HG02852 (cell line): Measurements from ENCODE around the gene B3GALNT2.
"Not testable (repeated sequence)": the region's sequence is repeated elsewhere in the genome, so short reads cannot be mapped to it uniquely, and the experiment has no call there.

Experiments
- ATAC-seq: cut with Tn5 transposase; IDR thresholded peaks from one replicate; pipeline ENCODE4 v1.9.1; 2021; ENCODE audit warnings: mild to moderate bottlenecking, moderate library complexity; ENCODE audit not compliant: unreplicated experiment

Gene B3GALNT2

GRCh38 chr1:235504494-235505222 lies 406 bp upstream of the B3GALNT2 start:
- peak; percentile 76 for ATAC-seq

DNA sequence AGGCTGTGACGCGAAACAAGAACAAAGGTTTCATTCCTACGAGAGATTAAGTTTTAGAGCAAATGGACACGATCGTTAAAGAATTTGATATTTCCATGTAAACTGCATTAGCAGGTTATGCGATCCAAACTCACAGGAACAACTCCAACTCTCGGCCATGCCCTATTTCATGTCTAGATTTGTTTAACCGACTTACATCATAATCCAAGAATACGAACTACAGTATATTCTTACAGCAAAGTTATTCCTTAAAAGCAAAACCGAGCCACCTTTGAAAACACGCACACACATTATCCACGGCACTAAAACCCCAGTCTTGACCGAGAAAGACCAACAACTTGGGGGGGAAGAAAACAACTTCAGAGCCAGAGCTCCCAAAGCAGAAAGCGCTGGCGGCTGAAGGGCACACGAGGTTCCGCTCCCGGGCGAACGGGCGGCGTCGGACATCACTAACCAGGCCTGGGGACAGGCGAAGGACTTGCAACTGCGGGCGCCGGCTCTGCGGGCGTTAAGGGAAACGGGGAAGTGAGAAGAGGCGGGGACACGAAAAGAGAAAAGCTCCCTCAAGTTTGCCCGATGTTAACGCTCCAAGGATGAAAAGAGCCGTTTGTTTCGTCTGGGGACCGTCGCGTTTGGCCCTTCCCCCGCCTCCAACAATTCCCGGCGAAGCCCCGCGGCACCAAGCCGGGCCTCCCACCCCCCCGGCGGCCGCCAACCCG lies 690 bp downstream of the B3GALNT2 start:
- peak; percentile 13 for ATAC-seq

DNA sequence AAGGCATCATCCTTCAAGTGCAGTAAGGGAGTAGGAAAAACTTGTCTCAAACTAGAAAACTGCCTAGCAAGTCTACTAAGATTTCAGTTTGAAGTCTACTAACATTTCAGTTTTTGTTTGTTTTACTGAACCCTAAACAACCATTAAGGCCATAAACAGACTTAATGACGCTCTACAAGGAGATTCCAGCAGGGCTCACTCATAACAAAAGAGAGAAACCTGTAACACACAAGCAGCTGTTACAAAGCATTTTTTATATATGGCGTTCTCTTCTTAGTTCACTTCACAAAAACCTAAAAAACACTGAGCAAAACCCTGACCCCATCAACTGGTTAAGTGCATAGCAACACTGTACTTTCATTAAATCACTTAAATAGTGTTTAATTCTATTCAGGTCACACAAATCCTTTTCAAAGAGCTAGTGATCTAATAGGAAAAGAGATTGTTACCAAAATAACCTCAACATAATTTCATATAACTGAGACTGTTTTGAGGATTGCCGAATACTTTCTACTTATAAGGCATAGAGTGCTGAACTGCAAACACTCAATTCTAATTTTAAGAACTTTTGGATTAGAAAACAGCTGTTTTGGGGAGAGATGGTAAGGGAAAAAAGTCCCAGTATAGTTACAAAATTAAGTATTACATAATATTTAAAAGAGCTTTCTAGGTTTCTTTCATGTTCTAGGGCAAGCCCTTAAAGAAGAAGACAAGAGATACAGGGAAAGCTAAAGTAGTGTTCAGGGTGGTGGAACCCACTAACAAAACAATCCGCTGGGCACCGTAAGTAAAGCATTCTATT lies 1.4 kb downstream of the B3GALNT2 start:
- no peak for ATAC-seq

- ATAC-seq, result no peak
Observed at GRCh38 chr1:235500971-235501540, 3.2 kb downstream of the B3GALNT2 start.

DNA sequence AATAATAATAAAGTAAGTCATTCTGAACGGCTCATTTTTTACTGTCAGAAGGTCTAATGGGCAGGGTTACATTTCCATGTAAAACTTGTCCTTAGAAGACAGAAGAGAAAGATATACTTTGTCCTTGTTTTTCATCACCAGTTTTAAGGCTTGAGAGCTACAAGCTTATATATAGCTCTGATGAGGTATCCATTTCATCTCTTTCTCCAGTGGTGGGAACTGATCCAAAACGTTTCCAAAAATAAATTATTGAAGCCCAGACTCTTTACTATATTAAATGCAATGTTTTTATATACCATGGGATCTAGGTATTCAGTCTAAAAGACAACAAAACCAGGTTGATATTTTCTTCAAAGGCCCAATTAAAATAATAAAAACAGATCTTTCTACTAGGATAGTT lies 8.7 kb downstream of the B3GALNT2 start:
- ATAC-seq, result no peak

DNA sequence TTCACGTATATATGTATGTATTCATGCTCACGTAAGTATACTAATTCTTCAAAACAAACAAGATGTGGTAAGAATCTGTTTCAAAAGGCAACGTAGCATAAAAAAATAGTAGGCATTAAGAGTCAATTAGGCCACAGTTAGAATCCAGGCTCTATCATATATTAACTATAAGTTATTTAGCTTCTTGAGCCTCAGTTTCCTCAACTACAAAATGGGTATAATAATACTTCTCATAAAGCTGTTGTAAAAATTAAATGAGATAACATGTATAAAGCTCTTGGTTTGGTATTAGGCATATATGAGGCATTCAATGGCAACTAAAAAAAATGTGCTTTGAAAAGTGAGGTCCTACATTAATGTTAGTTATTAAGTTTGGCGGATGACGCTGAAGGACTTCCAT lies 9.2 kb downstream of the B3GALNT2 start:
- ATAC-seq, result no peak

- ATAC-seq, result no peak
Observed at GRCh38 chr1:235494531-235494930, 9.7 kb downstream of the B3GALNT2 start.

GRCh38 chr1:235491644-235492043 lies 12.6 kb downstream of the B3GALNT2 start:
- ATAC-seq, result no peak

GRCh38 chr1:235486321-235486720 lies 17.9 kb downstream of the B3GALNT2 start:
- no peak for ATAC-seq

DNA sequence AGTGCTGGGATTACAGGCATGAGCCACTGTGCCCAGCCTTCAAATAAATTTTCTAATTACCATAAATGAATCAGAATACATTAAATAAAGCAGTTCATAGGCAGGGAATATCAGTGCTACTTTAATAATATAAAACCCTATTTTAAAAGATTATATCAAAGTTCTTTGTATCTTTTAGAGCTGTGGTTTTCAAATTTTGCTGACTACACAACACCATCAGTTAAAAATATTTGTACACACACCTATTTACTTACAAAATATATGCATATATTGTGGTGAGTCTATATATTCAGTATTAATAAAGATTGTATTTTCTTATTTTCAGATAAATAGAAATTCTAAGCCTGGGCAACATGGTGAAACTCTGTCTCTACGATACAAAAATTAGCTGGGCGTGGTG lies 18.7 kb downstream of the B3GALNT2 start:
- no peak for ATAC-seq

DNA sequence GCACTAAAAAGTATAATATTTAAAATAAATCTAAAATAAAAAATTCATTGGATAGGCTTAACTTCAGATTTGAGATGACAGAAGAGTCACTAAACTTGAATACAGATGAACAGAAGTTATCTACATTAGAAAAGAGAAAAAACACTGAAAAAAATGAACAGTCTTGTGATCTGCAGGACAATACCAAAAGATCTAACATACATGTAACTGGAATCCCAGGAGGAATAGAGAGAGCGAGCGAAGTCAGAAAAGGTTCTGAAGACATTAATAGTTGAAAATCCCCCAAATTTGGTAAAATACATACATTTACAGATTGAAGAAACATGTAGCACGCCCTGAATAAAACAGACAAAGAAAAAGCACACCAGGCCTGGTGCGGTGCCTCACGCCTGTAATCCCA lies 21.2 kb downstream of the B3GALNT2 start:
- no peak for ATAC-seq

GRCh38 chr1:235473806-235474205 lies 30.4 kb downstream of the B3GALNT2 start:
- ATAC-seq, result no peak

DNA sequence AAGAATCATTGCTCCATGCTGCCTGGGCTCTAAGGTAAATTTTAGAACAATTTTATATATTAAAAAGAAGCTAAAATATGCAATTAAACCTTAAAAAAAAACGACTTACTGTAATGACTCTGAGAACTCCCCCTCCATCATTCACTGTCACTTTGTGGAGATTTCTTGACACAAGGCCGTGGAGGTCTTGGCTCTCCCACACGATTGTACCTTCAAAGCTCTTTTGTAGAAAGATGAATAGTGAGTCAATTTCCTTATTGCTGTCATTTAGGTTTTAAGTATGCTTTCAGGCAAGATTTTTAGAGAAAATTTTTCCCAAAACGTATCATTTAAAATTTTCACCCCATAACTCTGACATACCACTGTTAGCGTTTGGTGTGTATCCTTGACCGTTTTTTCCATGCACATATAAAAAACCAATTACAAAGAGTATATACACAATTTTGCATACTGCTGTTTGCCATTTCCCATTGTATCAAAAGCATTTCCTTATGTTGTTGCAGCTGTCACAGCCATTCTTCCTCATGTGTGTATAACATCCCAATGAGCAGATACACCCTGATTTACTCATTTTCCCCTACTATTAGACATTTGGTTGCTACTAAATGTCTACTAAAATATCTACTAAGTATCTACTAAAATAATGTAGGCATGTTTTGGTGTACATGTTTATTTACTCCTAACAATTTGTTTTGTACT lies 33.4 kb downstream of the B3GALNT2 start:
- ATAC-seq, result no peak

GRCh38 chr1:235469897-235470296 lies 34.4 kb downstream of the B3GALNT2 start:
- ATAC-seq, result not testable (repeated sequence)

- no peak for ATAC-seq
Observed at GRCh38 chr1:235468970-235469369, 35.3 kb downstream of the B3GALNT2 start.

GRCh38 chr1:235468004-235468403 lies 36.2 kb downstream of the B3GALNT2 start:
- ATAC-seq, result no peak

DNA sequence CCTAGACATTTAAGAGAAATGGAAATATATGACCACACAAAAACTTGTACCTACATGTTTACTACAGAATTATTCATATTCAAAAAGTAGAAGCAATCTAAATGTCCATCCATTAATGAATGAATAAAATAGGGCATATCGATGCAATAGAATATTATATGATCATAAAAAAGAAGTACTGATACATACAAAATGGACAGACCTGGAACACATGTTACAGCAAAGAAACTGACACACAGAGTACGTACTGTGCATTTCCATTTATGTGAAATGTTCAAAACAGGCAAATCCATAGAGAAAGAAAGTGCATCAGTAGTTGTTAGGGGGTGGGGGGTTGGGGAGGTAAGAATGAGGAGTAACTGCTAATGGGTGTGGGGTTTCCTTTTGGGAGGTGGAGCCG lies 39.2 kb downstream of the B3GALNT2 start:
- no peak for ATAC-seq

GRCh38 chr1:235462832-235463231 lies 41.4 kb downstream of the B3GALNT2 start:
- ATAC-seq, result not testable (repeated sequence)

GRCh38 chr1:235461954-235462353 lies 42.3 kb downstream of the B3GALNT2 start:
- ATAC-seq, result no peak

- no peak for ATAC-seq
Observed at GRCh38 chr1:235460770-235461169, 43.5 kb downstream of the B3GALNT2 start.

DNA sequence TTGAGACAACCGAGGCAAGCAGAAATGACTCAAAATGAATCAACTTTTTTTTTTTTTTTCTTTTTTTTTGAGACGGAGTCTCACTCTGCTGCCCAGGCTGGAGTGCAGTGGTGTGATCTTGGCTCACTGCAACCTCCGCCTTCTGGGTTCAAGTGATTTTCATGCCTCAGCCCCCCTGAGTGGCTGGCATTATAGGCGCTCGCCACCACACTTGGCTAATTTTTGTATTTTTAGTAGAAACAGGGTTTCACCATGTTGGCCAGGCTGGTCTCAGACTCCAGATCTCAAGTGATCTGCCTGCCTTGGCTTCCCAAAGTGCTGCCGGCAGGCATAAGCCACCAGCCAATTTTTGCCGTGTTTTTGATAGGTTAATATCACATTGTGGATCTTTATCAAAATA lies 46.4 kb downstream of the B3GALNT2 start:
- ATAC-seq, result not testable (repeated sequence)
